Jurkat, Clone E6-1 (cell line): Measurements from ENCODE around the gene NCK2.

Source experiments
- DNase-seq: peaks from one replicate; pipeline ENCODE4 v3.0.0-alpha.2; 2011; ENCODE audit warnings: low read depth, low spot score
- H3K4me3 ChIP-seq: 2 replicates; pipeline ENCODE4 v1.5.1; 2011; ENCODE audit warnings: mild to moderate bottlenecking, low read length, control low read depth, moderate library complexity

NCK2 gene

GRCh38 chr2:105800036-105800713 lies 55.5 kb downstream of the NCK2 start:
- H3K4me3 ChIP-seq, result no peak overlapping the region
- DNase-seq, result no peak

GRCh38 chr2:105800953-105801635 lies 56.4 kb downstream of the NCK2 start:
- H3K4me3 ChIP-seq, result no peak overlapping the region
- no peak for DNase-seq

- DNase-seq, result no peak
- no peak overlapping the region for H3K4me3 ChIP-seq
Measured at GRCh38 chr2:105801961-105802360, 57.2 kb downstream of the NCK2 start.

- no peak for DNase-seq
- no peak overlapping the region for H3K4me3 ChIP-seq
Measured at GRCh38 chr2:105802587-105802986, 57.9 kb downstream of the NCK2 start.

- H3K4me3 ChIP-seq, result no peak overlapping the region
- DNase-seq, result no peak
Measured at GRCh38 chr2:105803337-105803736, 58.6 kb downstream of the NCK2 start.

- no peak for DNase-seq
- H3K4me3 ChIP-seq, result no peak overlapping the region
Measured at GRCh38 chr2:105803773-105804172, 59.1 kb downstream of the NCK2 start.

GRCh38 chr2:105804266-105804665 lies 59.6 kb downstream of the NCK2 start:
- DNase-seq, result no peak
- H3K4me3 ChIP-seq, result no peak overlapping the region

- no peak for DNase-seq
- H3K4me3 ChIP-seq, result no peak overlapping the region
Measured at GRCh38 chr2:105806996-105807395, 62.3 kb downstream of the NCK2 start.

GRCh38 chr2:105808423-105809096 lies 63.8 kb downstream of the NCK2 start:
- DNase-seq, result no peak
- no peak overlapping the region for H3K4me3 ChIP-seq

GRCh38 chr2:105809097-105809473 lies 64.4 kb downstream of the NCK2 start:
- no peak overlapping the region for H3K4me3 ChIP-seq
- DNase-seq, result no peak

- no peak overlapping the region for H3K4me3 ChIP-seq
- DNase-seq, result no peak
Measured at GRCh38 chr2:105809723-105810122, 65.0 kb downstream of the NCK2 start.

- H3K4me3 ChIP-seq, result no peak overlapping the region
- DNase-seq, result no peak
Measured at GRCh38 chr2:105812180-105813044, 67.7 kb downstream of the NCK2 start.

GRCh38 chr2:105813045-105813315 lies 68.3 kb downstream of the NCK2 start:
- DNase-seq, result no peak
- no peak overlapping the region for H3K4me3 ChIP-seq

GRCh38 chr2:105813405-105813804 lies 68.7 kb downstream of the NCK2 start:
- DNase-seq, result no peak
- no peak overlapping the region for H3K4me3 ChIP-seq

GRCh38 chr2:105814291-105814940 lies 69.7 kb downstream of the NCK2 start:
- DNase-seq, result no peak
- H3K4me3 ChIP-seq, result no peak overlapping the region

GRCh38 chr2:105815401-105815800 lies 70.7 kb downstream of the NCK2 start:
- no peak for DNase-seq
- no peak overlapping the region for H3K4me3 ChIP-seq

- no peak overlapping the region for H3K4me3 ChIP-seq
- no peak for DNase-seq
Measured at GRCh38 chr2:105820151-105820550, 75.4 kb downstream of the NCK2 start.

GRCh38 chr2:105820691-105821090 lies 76.0 kb downstream of the NCK2 start:
- DNase-seq, result no peak
- H3K4me3 ChIP-seq, result no peak overlapping the region

GRCh38 chr2:105821428-105822125 lies 76.9 kb downstream of the NCK2 start:
- no peak for DNase-seq
- H3K4me3 ChIP-seq, result no peak overlapping the region
